ENCODE results near the gene CENPO. TPM values are rescaled to one million over a fixed set of nuclear protein-coding genes. Genes with fewer than 3 reads are reported as not detected.

The CENPO gene
- total RNA-seq, 2 donors from 2014 or later: 27.3 to 40.3 TPM

DNA sequence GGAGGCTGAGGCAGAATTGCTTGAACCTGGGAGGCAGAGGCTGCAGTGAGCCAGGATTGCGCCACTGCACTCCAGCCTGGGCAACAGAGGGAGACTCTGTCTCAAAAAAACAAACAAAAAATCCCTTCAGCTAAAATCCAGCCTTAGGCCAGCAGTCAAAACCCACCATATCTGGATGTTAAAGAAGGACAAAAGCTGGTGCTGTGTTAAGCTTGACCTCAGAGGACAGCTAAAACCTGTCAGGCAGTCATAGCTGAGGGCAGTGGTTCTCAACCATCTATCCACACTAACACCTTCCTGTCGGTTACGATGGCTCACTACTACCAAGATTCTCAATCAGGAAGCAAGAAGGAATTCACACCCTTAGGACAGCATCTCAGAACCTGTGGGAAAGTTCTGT is 9.6 kb upstream of the CENPO start:
- no peak for DNase-seq
- 89 to 100% methylated on average over 2 to 3 of the region's 3 CpGs for WGBS, 2 experiments (ENCODE audit: insufficient coverage in 1 of 2, insufficient read length in 1 of 2)
- Mint-ChIP-seq H3K4me1 (peaks cover 4% of the 10 kb centered on the region), H3K4me3 (no peak overlapping the region), H3K9me3 (peaks cover 2% of the 10 kb centered on the region), H3K27me3 (ENCODE audit: insufficient read depth) (peaks cover 2% of the 10 kb centered on the region), H3K27ac (no peak overlapping the region), H3K36me3 (ENCODE audit: low read depth) (peaks cover 4% of the 10 kb centered on the region)
- TF ChIP-seq, protein P1, sequence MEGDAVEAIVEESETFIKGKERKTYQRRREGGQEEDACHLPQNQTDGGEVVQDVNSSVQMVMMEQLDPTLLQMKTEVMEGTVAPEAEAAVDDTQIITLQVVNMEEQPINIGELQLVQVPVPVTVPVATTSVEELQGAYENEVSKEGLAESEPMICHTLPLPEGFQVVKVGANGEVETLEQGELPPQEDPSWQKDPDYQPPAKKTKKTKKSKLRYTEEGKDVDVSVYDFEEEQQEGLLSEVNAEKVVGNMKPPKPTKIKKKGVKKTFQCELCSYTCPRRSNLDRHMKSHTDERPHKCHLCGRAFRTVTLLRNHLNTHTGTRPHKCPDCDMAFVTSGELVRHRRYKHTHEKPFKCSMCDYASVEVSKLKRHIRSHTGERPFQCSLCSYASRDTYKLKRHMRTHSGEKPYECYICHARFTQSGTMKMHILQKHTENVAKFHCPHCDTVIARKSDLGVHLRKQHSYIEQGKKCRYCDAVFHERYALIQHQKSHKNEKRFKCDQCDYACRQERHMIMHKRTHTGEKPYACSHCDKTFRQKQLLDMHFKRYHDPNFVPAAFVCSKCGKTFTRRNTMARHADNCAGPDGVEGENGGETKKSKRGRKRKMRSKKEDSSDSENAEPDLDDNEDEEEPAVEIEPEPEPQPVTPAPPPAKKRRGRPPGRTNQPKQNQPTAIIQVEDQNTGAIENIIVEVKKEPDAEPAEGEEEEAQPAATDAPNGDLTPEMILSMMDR (conservative IDR thresholded peaks at IDR 0.05): no peak
- H3K9ac ChIP-seq (ENCODE audit: extremely low read depth, low read length, poor library complexity, severe bottlenecking): no peak overlapping the region
- H3K4me3 ChIP-seq (ENCODE audit: low read length): no peak overlapping the region
- no peaks in the 10 kb centered on the region for H3K4me1 ChIP-seq (ENCODE audit: control insufficient read depth, insufficient read depth, low read length)
- no peaks in the 10 kb centered on the region for H3K36me3 ChIP-seq (ENCODE audit: control insufficient read depth, insufficient read depth, low read length)
- no peaks in the 10 kb centered on the region for H3K9me3 ChIP-seq (ENCODE audit: control insufficient read depth, low read length)
- no peak overlapping the region for H3K27ac ChIP-seq (ENCODE audit: low read depth, low read length)
- no peaks in the 10 kb centered on the region for H3K27me3 ChIP-seq (ENCODE audit: control insufficient read depth, insufficient read depth, low read length, poor library complexity, severe bottlenecking)

DNA sequence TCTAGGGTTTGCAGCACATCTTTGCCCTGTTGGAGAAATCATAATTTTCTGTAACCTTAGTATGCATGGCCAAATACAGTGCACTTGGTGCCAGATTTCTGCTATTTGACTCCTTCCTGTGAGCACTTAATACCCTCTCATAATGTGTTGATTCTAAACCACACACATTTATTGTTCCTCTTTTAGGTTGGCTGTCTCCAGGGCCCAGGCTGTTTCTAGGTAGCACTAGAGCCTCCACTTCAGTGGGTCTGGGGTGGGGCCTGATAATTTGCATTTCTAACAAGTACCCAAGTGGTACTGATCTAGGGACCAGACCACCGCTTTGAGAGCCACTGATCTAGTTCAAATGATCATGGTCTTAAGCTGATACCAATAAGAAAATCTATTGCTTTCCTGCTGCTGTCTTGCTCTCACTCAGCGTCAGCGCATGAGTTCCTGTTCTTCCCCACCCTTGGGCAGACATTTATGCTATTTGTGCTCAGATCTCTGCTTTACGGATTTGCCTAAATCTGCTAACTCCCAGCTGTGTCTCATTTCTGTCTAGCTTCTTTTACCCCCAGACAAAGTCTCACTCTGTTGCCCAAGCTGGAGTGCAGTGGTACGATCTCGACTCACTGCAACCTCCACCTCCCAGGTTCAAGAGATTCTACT is 7.4 kb upstream of the CENPO start:
- Histone ChIP-seq H3K9me3 (ENCODE audit: control insufficient read depth, low read length) (no peaks in the 10 kb centered on the region), H3K4me1 (ENCODE audit: control insufficient read depth, insufficient read depth, low read length) (no peaks in the 10 kb centered on the region), H3K36me3 (ENCODE audit: control insufficient read depth, insufficient read depth, low read length) (peaks cover 7% of the 10 kb centered on the region), H3K9ac (ENCODE audit: extremely low read depth, low read length, poor library complexity, severe bottlenecking) (no peak overlapping the region), H3K27me3 (ENCODE audit: control insufficient read depth, insufficient read depth, low read length, poor library complexity, severe bottlenecking) (no peaks in the 10 kb centered on the region), H3K4me3 (ENCODE audit: low read length) (no peak overlapping the region), H3K27ac (ENCODE audit: low read depth, low read length) (no peak overlapping the region)
- DNase-seq: no peak
- Mint-ChIP-seq H3K36me3 (ENCODE audit: low read depth) (peaks cover 15% of the 10 kb centered on the region), H3K9me3 (peaks cover 2% of the 10 kb centered on the region), H3K27ac (no peak overlapping the region), H3K27me3 (ENCODE audit: insufficient read depth) (peaks cover 2% of the 10 kb centered on the region), H3K4me3 (no peak overlapping the region), H3K4me1 (peaks cover 9% of the 10 kb centered on the region)
- 94 to 100% methylated on average over 4 to 6 of the region's 6 CpGs for WGBS, 2 experiments (ENCODE audit: insufficient coverage in 1 of 2, insufficient read length in 1 of 2)
- TF ChIP-seq, protein P1 (conservative IDR thresholded peaks at IDR 0.05): no peak

DNA sequence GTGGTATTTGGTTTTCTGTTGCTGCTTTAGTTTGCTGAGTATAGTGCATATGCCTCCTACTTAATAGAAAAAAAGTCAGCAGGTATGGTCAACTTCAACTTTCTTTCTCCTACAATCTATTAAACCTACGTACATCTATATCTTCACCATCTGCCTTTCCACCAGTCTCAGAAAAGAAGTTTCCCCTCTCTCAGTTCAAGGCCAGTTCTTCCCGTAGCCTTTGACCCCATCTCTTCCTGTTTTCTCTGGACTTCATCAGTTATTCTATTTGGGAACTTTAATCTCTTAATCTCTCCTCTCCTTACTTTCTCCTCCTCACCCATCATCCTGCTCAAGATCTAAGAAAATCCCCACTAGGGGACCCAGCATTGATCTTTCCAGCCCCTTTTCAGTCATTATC is 5.7 kb upstream of the CENPO start:
- 82 to 92% methylated on average over 2 of the region's 2 CpGs for WGBS, 2 experiments (ENCODE audit: insufficient coverage in 1 of 2, insufficient read length in 1 of 2)
- Histone ChIP-seq H3K27me3 (ENCODE audit: control insufficient read depth, insufficient read depth, low read length, poor library complexity, severe bottlenecking) (no peaks in the 10 kb centered on the region), H3K27ac (ENCODE audit: low read depth, low read length) (no peak overlapping the region), H3K9me3 (ENCODE audit: control insufficient read depth, low read length) (no peaks in the 10 kb centered on the region), H3K9ac (ENCODE audit: extremely low read depth, low read length, poor library complexity, severe bottlenecking) (no peak overlapping the region), H3K4me3 (ENCODE audit: low read length) (no peak overlapping the region), H3K4me1 (ENCODE audit: control insufficient read depth, insufficient read depth, low read length) (no peaks in the 10 kb centered on the region), H3K36me3 (ENCODE audit: control insufficient read depth, insufficient read depth, low read length) (peaks cover 7% of the 10 kb centered on the region)
- Mint-ChIP-seq H3K36me3 (ENCODE audit: low read depth) (peaks cover 15% of the 10 kb centered on the region), H3K4me3 (no peak overlapping the region), H3K4me1 (peaks cover 22% of the 10 kb centered on the region), H3K9me3 (peaks cover 2% of the 10 kb centered on the region), H3K27me3 (ENCODE audit: insufficient read depth) (peaks cover 2% of the 10 kb centered on the region), H3K27ac (no peak overlapping the region)
- TF ChIP-seq, protein P1 (conservative IDR thresholded peaks at IDR 0.05): no peak
- DNase-seq: no peak
